Smooth muscle cell (in vitro differentiated cells): Measurements from ENCODE around the gene AJUBA. TPM values are rescaled to one million over a fixed set of nuclear protein-coding genes. Genes with fewer than 3 reads are reported as not detected.

Experiments
- DNase-seq: peaks from one replicate; lab custom pipeline; 2025; ENCODE audit not compliant: unreplicated experiment; lab: John Stamatoyannopoulos, UW
- H2AFZ ChIP-seq: fragments of 200-600 bp; sonication (generic); 2 replicates; pipeline ENCODE4 v1.6.0; 2016; ENCODE audit warnings: antibody characterized with exemption, low read depth, mild to moderate bottlenecking
- H3F3A ChIP-seq: fragments of 200-600 bp; sonication (generic); 2 replicates; pipeline ENCODE4 v1.6.0; 2017; ENCODE audit warnings: antibody characterized with exemption, low read depth
- H3K27ac ChIP-seq: fragments of 200-600 bp; sonication (generic); 2 replicates; pipeline ENCODE4 v1.5.1; 2016; ENCODE audit warnings: low read depth, mild to moderate bottlenecking
- H3K27me3 ChIP-seq: fragments of 200-600 bp; sonication (generic); 2 replicates; pipeline ENCODE4 v1.6.1; 2016; ENCODE audit warnings: low read depth, mild to moderate bottlenecking
- H3K36me3 ChIP-seq: fragments of 200-600 bp; sonication (generic); 2 replicates; pipeline ENCODE4 v1.5.1; 2016; ENCODE audit warnings: low read depth
- H3K4me1 ChIP-seq: fragments of 200-600 bp; sonication (generic); 2 replicates; pipeline ENCODE4 v1.5.1; 2016; ENCODE audit warnings: low read depth
- H3K4me2 ChIP-seq: fragments of 200-600 bp; sonication (generic); 2 replicates; pipeline ENCODE4 v1.6.0; 2016; ENCODE audit warnings: mild to moderate bottlenecking
- H3K4me3 ChIP-seq: fragments of 200-600 bp; sonication (generic); 2 replicates; pipeline ENCODE4 v1.5.1; 2016; ENCODE audit warnings: mild to moderate bottlenecking
- H3K79me2 ChIP-seq: fragments of 200-600 bp; sonication (generic); 2 replicates; pipeline ENCODE4 v1.6.0; 2016; ENCODE audit warnings: low read depth, mild to moderate bottlenecking
- H3K9ac ChIP-seq: fragments of 200-600 bp; sonication (generic); 2 replicates; pipeline ENCODE4 v1.6.0; 2016; ENCODE audit warnings: low read depth
- H3K9me3 ChIP-seq: fragments of 200-600 bp; sonication (generic); replicated peaks from 2 replicates; pipeline ENCODE4 v1.5.1; 2016; ENCODE audit warnings: low read depth
- H4K20me1 ChIP-seq: fragments of 200-600 bp; sonication (generic); 2 replicates; pipeline ENCODE4 v1.6.0; 2016; ENCODE audit warnings: low read depth
- CTCF ChIP-seq: fragments of 200-600 bp; sonication (generic); IDR thresholded peaks from 2 replicates; pipeline ENCODE4 v1.5.1; 2017; ENCODE audit warnings: borderline replicate concordance, mild to moderate bottlenecking, antibody characterized with exemption; ENCODE audit not compliant: insufficient read depth, poor library complexity, severe bottlenecking
- WGBS: methylation state at CpG from one replicate; pipeline ENCODE4 v1.1.7; 2016; ENCODE audit warnings: low lambda C conversion rate; 5-methylcytosine and 5-hydroxymethylcytosine counted together
- polyA plus RNA-seq: library from polyadenylated mRNA; unstranded; fragments of >200 nt; fragmentation: Nextera tagmentation; extraction: Ambion mirVana; gene quantifications from 2 replicates; pipeline ENCODE4 v1.2.1, GENCODE V29; 2016
- total RNA-seq: library from RNA; depleted of rRNA; stranded (reverse); fragments of >200 nt; gene quantifications from 2 replicates; pipeline ENCODE4 v1.2.3, GENCODE V29; 2014

AJUBA gene
- total and polyA plus RNA-seq, 2 experiments from 2014 or later, result 19.8 to 20.7 TPM

- TF ChIP-seq CTCF, result no peak
- Histone ChIP-seq H3K4me2 (no peak overlapping the region), H3K9me3 (no peaks in the 10 kb centered on the region), H3K4me3 (no peak overlapping the region), H3K9ac (no peak overlapping the region), H3K36me3 (no peaks in the 10 kb centered on the region), H3F3A (peaks cover 8% of the 10 kb centered on the region), H4K20me1 (peaks cover 16% of the 10 kb centered on the region), H2AFZ (no peak overlapping the region), H3K79me2 (no peaks in the 10 kb centered on the region), H3K4me1 (no peaks in the 10 kb centered on the region), H3K27me3 (no peaks in the 10 kb centered on the region), H3K27ac (no peak overlapping the region)
- 86% methylated on average over 8 of the region's 8 CpGs for WGBS
- no peak for DNase-seq
Observed at GRCh38 chr14:23023022-23023794, 40.9 kb upstream of the AJUBA start.

- H3K9me3 ChIP-seq, result no peaks in the 10 kb centered on the region
- peaks cover 8% of the 10 kb centered on the region for H3F3A ChIP-seq
- no peak overlapping the region for H3K27ac ChIP-seq
- H4K20me1 ChIP-seq, result peaks cover 7% of the 10 kb centered on the region
- H3K4me1 ChIP-seq, result no peaks in the 10 kb centered on the region
- no peak overlapping the region for H3K4me3 ChIP-seq
- no peaks in the 10 kb centered on the region for H3K79me2 ChIP-seq
- H2AFZ ChIP-seq, result no peak overlapping the region
- TF ChIP-seq CTCF, result no peak
- no peak overlapping the region for H3K4me2 ChIP-seq
- no peaks in the 10 kb centered on the region for H3K27me3 ChIP-seq
- DNase-seq, result no peak
- H3K36me3 ChIP-seq, result no peaks in the 10 kb centered on the region
- no peak overlapping the region for H3K9ac ChIP-seq
- WGBS, result 59% methylated on average over 7 of the region's 7 CpGs
Observed at GRCh38 chr14:23021889-23022442, 39.6 kb upstream of the AJUBA start.

- 71% methylated on average over 9 of the region's 9 CpGs for WGBS
- no peak for DNase-seq
- no peaks in the 10 kb centered on the region for H3K79me2 ChIP-seq
- H3K27ac ChIP-seq, result no peak overlapping the region
- H3K4me3 ChIP-seq, result no peak overlapping the region
- H3K9ac ChIP-seq, result no peak overlapping the region
- H3K9me3 ChIP-seq, result no peaks in the 10 kb centered on the region
- H3K4me1 ChIP-seq, result no peaks in the 10 kb centered on the region
- no peaks in the 10 kb centered on the region for H3K27me3 ChIP-seq
- TF ChIP-seq CTCF, result no peak
- no peak overlapping the region for H3K4me2 ChIP-seq
- no peak overlapping the region for H2AFZ ChIP-seq
- no peaks in the 10 kb centered on the region for H3K36me3 ChIP-seq
- peaks cover 6% of the 10 kb centered on the region for H4K20me1 ChIP-seq
- H3F3A ChIP-seq, result peaks cover 7% of the 10 kb centered on the region
Observed at GRCh38 chr14:23021434-23021833, 39.1 kb upstream of the AJUBA start.
